ENCODE measurements around the gene BAIAP2L2. TPM values are rescaled to one million over a fixed set of nuclear protein-coding genes. Genes with fewer than 3 reads are reported as not detected.

Gene BAIAP2L2
- total RNA-seq, 1 donor from 2014 or later = 0.54 TPM

DNA sequence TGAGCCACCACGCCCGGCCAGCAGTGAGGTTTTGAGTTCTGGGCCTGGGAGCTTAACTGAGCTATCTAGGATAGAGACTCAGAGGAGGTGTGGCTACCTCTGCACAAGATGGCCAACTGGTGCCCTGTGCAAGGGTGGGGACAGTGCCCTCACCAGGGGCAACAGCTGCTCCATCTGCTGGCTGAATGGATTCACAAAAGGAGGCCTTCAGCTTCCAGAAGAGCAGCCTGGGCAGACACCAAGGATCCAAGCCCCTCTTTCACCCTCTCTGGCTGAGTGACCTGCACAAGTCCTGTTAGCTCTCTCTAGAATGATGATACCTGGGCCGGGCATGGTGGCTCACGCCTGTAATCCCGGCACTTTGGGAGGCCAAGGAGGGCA is 33.5 kb upstream of the BAIAP2L2 start:
- peaks cover 11% of the 10 kb centered on the region for H3K4me1 ChIP-seq (ENCODE audit: insufficient read depth, low read length)
- no peaks in the 10 kb centered on the region for H4K20me1 ChIP-seq (ENCODE audit: insufficient read depth, low read length)
- H3K4me2 ChIP-seq (ENCODE audit: low read length) = no peak overlapping the region
- no peaks in the 10 kb centered on the region for H3K79me2 ChIP-seq (ENCODE audit: insufficient read depth, low read length)
- no peaks in the 10 kb centered on the region for H3K9me3 ChIP-seq (ENCODE audit: insufficient read depth, low read depth, low read length)
- no peak for FAIRE-seq
- Mint-ChIP-seq H3K27ac (ENCODE audit: unreplicated experiment) (no peak overlapping the region), H3K4me1 (ENCODE audit: low read depth, unreplicated experiment) (peaks cover 15% of the 10 kb centered on the region), H3K36me3 (ENCODE audit: low read depth, unreplicated experiment) (no peaks in the 10 kb centered on the region), H3K4me3 (ENCODE audit: unreplicated experiment) (no peak overlapping the region), H3K27me3 (ENCODE audit: low read depth, unreplicated experiment) (no peaks in the 10 kb centered on the region), H3K9me3 (ENCODE audit: unreplicated experiment) (no peaks in the 10 kb centered on the region)
- H2AFZ ChIP-seq (ENCODE audit: low read depth, low read length) = no peak overlapping the region
- no peak for TF ChIP-seq EZH2 (IDR thresholded peaks at IDR 0.05; ENCODE audit: insufficient read depth, low read length)
- H3K36me3 ChIP-seq (ENCODE audit: insufficient read depth, low read length) = no peaks in the 10 kb centered on the region
- H3K4me3 ChIP-seq (ENCODE audit: insufficient read depth, low read depth, low read length) = no peak overlapping the region
- H3K27ac ChIP-seq (ENCODE audit: low read depth, low read length) = no peak overlapping the region
- DNase-seq (ENCODE audit: low read depth) = no peak
- H3K27me3 ChIP-seq (ENCODE audit: insufficient read depth, low read length) = no peaks in the 10 kb centered on the region
- H3K9ac ChIP-seq (ENCODE audit: low read length) = no peak overlapping the region

DNA sequence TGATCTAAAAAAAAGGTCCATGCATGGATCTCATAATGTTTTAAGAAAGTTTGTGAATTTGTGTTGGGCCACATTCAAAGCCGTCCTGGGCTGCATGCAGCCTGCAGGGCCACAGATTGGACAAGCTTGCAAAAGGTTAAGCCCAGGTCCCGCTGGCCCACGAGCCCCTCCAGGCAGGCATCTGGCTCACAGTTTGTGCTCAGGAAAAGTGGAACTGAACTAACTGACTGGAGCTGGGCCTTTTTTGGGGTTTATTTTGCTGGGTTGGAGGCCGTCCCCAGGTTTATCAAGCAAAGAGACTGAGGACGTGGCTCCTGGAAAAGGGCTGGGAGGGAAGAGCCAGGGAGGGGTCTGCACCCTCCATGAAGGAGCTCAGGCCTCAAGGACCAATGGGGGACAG is 32.1 kb upstream of the BAIAP2L2 start:
- H3K36me3 ChIP-seq (ENCODE audit: insufficient read depth, low read length) = no peaks in the 10 kb centered on the region
- H3K4me3 Mint-ChIP-seq (ENCODE audit: unreplicated experiment) = no peak overlapping the region
- H3K9me3 ChIP-seq (ENCODE audit: insufficient read depth, low read depth, low read length) = no peaks in the 10 kb centered on the region
- no peak overlapping the region for H3K9ac ChIP-seq (ENCODE audit: low read length)
- no peak overlapping the region for H3K4me2 ChIP-seq (ENCODE audit: low read length)
- FAIRE-seq = no peak
- H3K4me1 Mint-ChIP-seq (ENCODE audit: low read depth, unreplicated experiment) = peaks cover 5% of the 10 kb centered on the region
- no peak overlapping the region for H3K4me3 ChIP-seq (ENCODE audit: insufficient read depth, low read depth, low read length)
- no peaks in the 10 kb centered on the region for H4K20me1 ChIP-seq (ENCODE audit: insufficient read depth, low read length)
- no peaks in the 10 kb centered on the region for H3K79me2 ChIP-seq (ENCODE audit: insufficient read depth, low read length)
- H3K27me3 ChIP-seq (ENCODE audit: insufficient read depth, low read length) = no peaks in the 10 kb centered on the region
- no peak overlapping the region for H2AFZ ChIP-seq (ENCODE audit: low read depth, low read length)
- peaks cover 6% of the 10 kb centered on the region for H3K36me3 Mint-ChIP-seq (ENCODE audit: low read depth, unreplicated experiment)
- H3K27ac ChIP-seq (ENCODE audit: low read depth, low read length) = no peak overlapping the region
- H3K27ac Mint-ChIP-seq (ENCODE audit: unreplicated experiment) = no peak overlapping the region
- H3K4me1 ChIP-seq (ENCODE audit: insufficient read depth, low read length) = peaks cover 4% of the 10 kb centered on the region
- no peaks in the 10 kb centered on the region for H3K9me3 Mint-ChIP-seq (ENCODE audit: unreplicated experiment)
- no peak for DNase-seq (ENCODE audit: low read depth)
- TF ChIP-seq EZH2 (IDR thresholded peaks at IDR 0.05; ENCODE audit: insufficient read depth, low read length) = no peak
- TF ChIP-seq, protein P1, sequence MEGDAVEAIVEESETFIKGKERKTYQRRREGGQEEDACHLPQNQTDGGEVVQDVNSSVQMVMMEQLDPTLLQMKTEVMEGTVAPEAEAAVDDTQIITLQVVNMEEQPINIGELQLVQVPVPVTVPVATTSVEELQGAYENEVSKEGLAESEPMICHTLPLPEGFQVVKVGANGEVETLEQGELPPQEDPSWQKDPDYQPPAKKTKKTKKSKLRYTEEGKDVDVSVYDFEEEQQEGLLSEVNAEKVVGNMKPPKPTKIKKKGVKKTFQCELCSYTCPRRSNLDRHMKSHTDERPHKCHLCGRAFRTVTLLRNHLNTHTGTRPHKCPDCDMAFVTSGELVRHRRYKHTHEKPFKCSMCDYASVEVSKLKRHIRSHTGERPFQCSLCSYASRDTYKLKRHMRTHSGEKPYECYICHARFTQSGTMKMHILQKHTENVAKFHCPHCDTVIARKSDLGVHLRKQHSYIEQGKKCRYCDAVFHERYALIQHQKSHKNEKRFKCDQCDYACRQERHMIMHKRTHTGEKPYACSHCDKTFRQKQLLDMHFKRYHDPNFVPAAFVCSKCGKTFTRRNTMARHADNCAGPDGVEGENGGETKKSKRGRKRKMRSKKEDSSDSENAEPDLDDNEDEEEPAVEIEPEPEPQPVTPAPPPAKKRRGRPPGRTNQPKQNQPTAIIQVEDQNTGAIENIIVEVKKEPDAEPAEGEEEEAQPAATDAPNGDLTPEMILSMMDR (IDR thresholded peaks at IDR 0.05; ENCODE audit: insufficient read depth, low read depth, low read length) = no peak
- peaks cover 10% of the 10 kb centered on the region for H3K27me3 Mint-ChIP-seq (ENCODE audit: low read depth, unreplicated experiment)

DNA sequence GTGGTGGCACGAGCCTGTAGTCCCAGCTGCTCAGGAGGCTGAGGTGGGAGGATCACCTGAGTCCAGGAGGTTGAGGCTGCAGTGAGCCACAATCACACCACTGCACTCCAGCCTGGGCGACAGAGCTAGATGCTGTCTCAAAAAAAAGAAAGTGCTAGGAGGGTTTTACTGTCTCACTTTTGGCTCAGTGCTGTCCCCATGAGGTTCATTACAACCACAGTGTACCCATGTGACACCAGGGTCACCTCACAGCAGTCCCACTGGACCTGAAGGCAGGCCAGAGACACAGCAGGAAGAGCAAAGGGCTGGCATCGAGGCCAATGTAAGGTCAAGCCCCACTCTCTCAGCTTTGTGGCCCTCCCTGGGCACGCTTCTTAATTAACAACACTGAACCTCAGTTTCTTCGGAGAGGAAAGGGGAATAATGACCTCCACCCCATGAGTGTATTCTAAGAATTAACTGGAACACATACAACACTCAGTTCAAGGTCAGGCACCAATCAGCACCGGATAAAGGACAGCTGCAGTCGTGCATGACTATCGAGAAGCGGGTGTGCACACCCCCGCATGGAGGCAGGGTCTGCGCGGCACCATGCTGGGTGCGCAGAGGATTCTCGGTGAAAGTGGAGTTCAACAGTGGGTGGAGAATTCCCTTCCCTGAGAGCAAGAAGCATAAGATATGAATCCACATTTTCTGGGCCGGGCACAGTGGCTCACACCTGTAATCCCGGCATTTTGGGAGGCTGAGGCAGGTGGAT is 30.9 kb upstream of the BAIAP2L2 start:
- DNase-seq (ENCODE audit: low read depth) = no peak

More for the DNA sequence above, 30.9 kb upstream of the BAIAP2L2 start:
- Histone ChIP-seq H3K79me2 (ENCODE audit: insufficient read depth, low read length) (no peaks in the 10 kb centered on the region), H2AFZ (ENCODE audit: low read depth, low read length) (no peak overlapping the region), H3K4me3 (ENCODE audit: insufficient read depth, low read depth, low read length) (no peak overlapping the region), H3K27ac (ENCODE audit: low read depth, low read length) (no peak overlapping the region), H3K4me2 (ENCODE audit: low read length) (no peak overlapping the region), H3K4me1 (ENCODE audit: insufficient read depth, low read length) (peaks cover 4% of the 10 kb centered on the region), H3K27me3 (ENCODE audit: insufficient read depth, low read length) (no peaks in the 10 kb centered on the region), H4K20me1 (ENCODE audit: insufficient read depth, low read length) (no peaks in the 10 kb centered on the region), H3K36me3 (ENCODE audit: insufficient read depth, low read length) (no peaks in the 10 kb centered on the region), H3K9ac (ENCODE audit: low read length) (no peak overlapping the region), H3K9me3 (ENCODE audit: insufficient read depth, low read depth, low read length) (no peaks in the 10 kb centered on the region)
- no peak for TF ChIP-seq EZH2 (IDR thresholded peaks at IDR 0.05; ENCODE audit: insufficient read depth, low read length)
- TF ChIP-seq, protein P1 (IDR thresholded peaks at IDR 0.05; ENCODE audit: insufficient read depth, low read depth, low read length) = no peak
- Mint-ChIP-seq H3K27ac (ENCODE audit: unreplicated experiment) (no peak overlapping the region), H3K36me3 (ENCODE audit: low read depth, unreplicated experiment) (peaks cover 6% of the 10 kb centered on the region), H3K4me3 (ENCODE audit: unreplicated experiment) (no peak overlapping the region), H3K4me1 (ENCODE audit: low read depth, unreplicated experiment) (peaks cover 4% of the 10 kb centered on the region), H3K27me3 (ENCODE audit: low read depth, unreplicated experiment) (peaks cover 10% of the 10 kb centered on the region), H3K9me3 (ENCODE audit: unreplicated experiment) (no peaks in the 10 kb centered on the region)
- no peak for FAIRE-seq

All from astrocyte (in vitro differentiated cells and primary cell).